ENCODE results near the gene SESN2. TPM values are rescaled to one million over a fixed set of nuclear protein-coding genes. Genes with fewer than 3 reads are reported as not detected.

The SESN2 gene
- total RNA-seq (2014; rRNA removed; shearing (Covaris generic)), result 5.9 and 10.0 TPM in 2 replicates

- peak; percentile 98 for DNase-seq (ENCODE audit: low read depth)
These were observed at the start of gene SESN2 for GRCh38 chr1:28259252-28259933. TSS of gene SESN2 (plus strand) at chr1:28259518. CDS start at chr1:28259848, 330 bp downstream.

GRCh38 chr1:28209700-28210099 lies 49.6 kb upstream of the SESN2 start:
- no peak for DNase-seq (ENCODE audit: low read depth)

- DNase-seq (ENCODE audit: low read depth), result no peak
These were observed 46.0 kb upstream of the SESN2 start for GRCh38 chr1:28213315-28213714.

- no peak for DNase-seq (ENCODE audit: low read depth)
These were observed 30.2 kb upstream of the SESN2 start for GRCh38 chr1:28229089-28229488.

GRCh38 chr1:28229996-28230395 lies 29.3 kb upstream of the SESN2 start:
- no peak for DNase-seq (ENCODE audit: low read depth)

- DNase-seq (ENCODE audit: low read depth), result peak; percentile 95
These were observed 26.6 kb upstream of the SESN2 start, which contains the start of gene DNAJC8 for GRCh38 chr1:28232558-28233263. TSS of gene DNAJC8 (minus strand) at chr1:28233029. CDS start at chr1:28232998, 31 bp downstream.

GRCh38 chr1:28233264-28233606 lies 26.1 kb upstream of the SESN2 start:
- DNase-seq (ENCODE audit: low read depth), result no peak

- peak; percentile 99 for DNase-seq (ENCODE audit: low read depth)
These were observed 23.3 kb upstream of the SESN2 start, which contains the start of gene ATP5IF1 for GRCh38 chr1:28235755-28236655. TSS of gene ATP5IF1 (plus strand) at chr1:28236124. CDS start at chr1:28236184, 60 bp downstream.

- no peak for DNase-seq (ENCODE audit: low read depth)
These were observed 22.5 kb upstream of the SESN2 start for GRCh38 chr1:28236656-28237322.

- no peak for DNase-seq (ENCODE audit: low read depth)
These were observed 20.3 kb upstream of the SESN2 start for GRCh38 chr1:28239004-28239403.

- no peak for DNase-seq (ENCODE audit: low read depth)
These were observed 19.3 kb upstream of the SESN2 start for GRCh38 chr1:28240024-28240423.

- DNase-seq (ENCODE audit: low read depth), result no peak
These were observed 17.6 kb upstream of the SESN2 start for GRCh38 chr1:28241638-28242241.

- DNase-seq (ENCODE audit: low read depth), result no peak
These were observed 15.5 kb upstream of the SESN2 start for GRCh38 chr1:28243685-28244311.

GRCh38 chr1:28244549-28245251 lies 14.6 kb upstream of the SESN2 start:
- no peak for DNase-seq (ENCODE audit: low read depth)

GRCh38 chr1:28246427-28246832 lies 12.9 kb upstream of the SESN2 start:
- peak; percentile 15 for DNase-seq (ENCODE audit: low read depth)

GRCh38 chr1:28247612-28248272 lies 11.6 kb upstream of the SESN2 start:
- DNase-seq (ENCODE audit: low read depth), result no peak

- DNase-seq (ENCODE audit: low read depth), result peak; percentile 79
These were observed 10.9 kb upstream of the SESN2 start for GRCh38 chr1:28248273-28249012.

GRCh38 chr1:28249013-28249865 lies 10.1 kb upstream of the SESN2 start:
- DNase-seq (ENCODE audit: low read depth), result peak; percentile 76
